ENCODE data around the gene GRIK1.

The GRIK1 gene

GRCh38 chr21:29697555-29698193 lies 242.1 kb downstream of the GRIK1 start:
- Histone ChIP-seq H3K27ac (ENCODE audit: extremely low read depth, low read depth, low read length) (no peak overlapping the region), H3K4me1 (ENCODE audit: control insufficient read depth, insufficient read depth, low read length) (no peaks in the 10 kb centered on the region)
- CTCF ChIA-PET, result interaction anchor here (0.6 to 0.8 kb wide), 4 partner anchors 8 to 736 kb away, joined by 3 to 5 read pairs (median 4); no protein-coding TSS in a partner anchor

GRCh38 chr21:29696937-29697336 lies 242.9 kb downstream of the GRIK1 start:
- TF ChIP-seq ZNF362 (tag by site-specific recombination; IDR thresholded peaks at IDR 0.05) (no peak), ELK4 (IDR thresholded peaks at IDR 0.05; ENCODE audit: borderline replicate concordance, low read depth, low read length) (no peak), ZNF664 (tag by site-specific recombination; IDR thresholded peaks at IDR 0.05) (no peak), ZNF433 (tag by site-specific recombination; IDR thresholded peaks at IDR 0.05; ENCODE audit: low read depth) (no peak), ZNF404 (tag by site-specific recombination; IDR thresholded peaks at IDR 0.05) (no peak), ZNF621 (tag by site-specific recombination; IDR thresholded peaks at IDR 0.05) (no peak), MZF1 (tag by site-specific recombination; IDR thresholded peaks at IDR 0.05; ENCODE audit: borderline replicate concordance) (no peak), ZNF114 (tag by site-specific recombination; IDR thresholded peaks at IDR 0.05) (no peak), PRDM6 (tag by site-specific recombination; IDR thresholded peaks at IDR 0.05) (no peak), ZNF792 (tag by site-specific recombination; IDR thresholded peaks at IDR 0.05) (no peak), ZNF660 (tag by site-specific recombination; IDR thresholded peaks at IDR 0.05) (no peak), ZBTB17 (tag by site-specific recombination; IDR thresholded peaks at IDR 0.05) (no peak), PRDM1 (tag by site-specific recombination; IDR thresholded peaks at IDR 0.05) (no peak), ZNF2 (tag by site-specific recombination; IDR thresholded peaks at IDR 0.05) (no peak), SP3 (tag by site-specific recombination; IDR thresholded peaks at IDR 0.05) (no peak), ZBTB7A (tag by site-specific recombination; IDR thresholded peaks at IDR 0.05; ENCODE audit: low read depth) (no peak), KLF8 (tag by site-specific recombination; IDR thresholded peaks at IDR 0.05) (no peak)
- Histone ChIP-seq H3K4me1 (ENCODE audit: control insufficient read depth, insufficient read depth, low read length) (no peaks in the 10 kb centered on the region), H3K27ac (ENCODE audit: extremely low read depth, low read depth, low read length) (no peak overlapping the region), H3K9me3 (ENCODE audit: control insufficient read depth, insufficient read depth, low read depth, low read length) (no peaks in the 10 kb centered on the region), H3K4me3 (ENCODE audit: low read depth, low read length) (no peak overlapping the region), H3K36me3 (ENCODE audit: control insufficient read depth in 2 of 2, insufficient read depth in 1 of 2, low read length in 2 of 2) (no peaks in the 10 kb centered on the region)
- POLR2A ChIA-PET, result no interaction called here
- CTCF ChIA-PET, result no interaction called here

More at GRCh38 chr21:29697555-29698193, 242.1 kb downstream of the GRIK1 start:
- TF ChIP-seq ZNF366 (tag by site-specific recombination; conservative IDR thresholded peaks at IDR 0.05), result peak; percentile 54; the same call in 1 of the 2 replicates
- no peak for TF ChIP-seq ZNF558 (tag by site-specific recombination; IDR thresholded peaks at IDR 0.05)
- peak; percentile 40; the same call in 1 of the 2 replicates for TF ChIP-seq PRDM1 (tag by site-specific recombination; IDR thresholded peaks at IDR 0.05)
- POLR2A ChIA-PET, result no interaction called here
- no peak overlapping the region for H3K4me3 ChIP-seq (ENCODE audit: low read depth, low read length)
- H3K9me3 ChIP-seq (ENCODE audit: control insufficient read depth, insufficient read depth, low read depth, low read length), result no peaks in the 10 kb centered on the region
- H3K36me3 ChIP-seq (ENCODE audit: control insufficient read depth in 2 of 2, insufficient read depth in 1 of 2, low read length in 2 of 2), result no peaks in the 10 kb centered on the region
